K562 (cell line): ENCODE measurements around the gene PLEKHO2. TPM values are rescaled to one million over a fixed set of nuclear protein-coding genes. Genes with fewer than 3 reads are reported as not detected.
A peak's percentile ranks its signal among the peaks of the same experiment; 100 is the strongest.

Source experiments
- BCLAF1 ChIP-seq, 2 experiments: fragments of 450-650 bp in 1 of 2; IDR thresholded peaks; 2 replicates each; pipeline ENCODE4 v1.6.1; 2011 to 2017; ENCODE audit warnings: low read depth in 2 of 2, antibody characterized with exemption in 1 of 2, borderline replicate concordance in 1 of 2, low read length in 1 of 2, mild to moderate bottlenecking in 1 of 2, mixed read lengths in 1 of 2; ENCODE audit not compliant: control insufficient read depth in 1 of 2
- CBX3 ChIP-seq, 2 experiments: IDR thresholded peaks; 1 replicate in 1 of 2; 2 replicates in 1 of 2; pipeline ENCODE4 v1.6.1; 2012; ENCODE audit warnings: inconsistent platforms in 2 of 2, low read length in 2 of 2, borderline replicate concordance in 1 of 2, control low read depth in 1 of 2
- CC2D1A ChIP-seq: fragments of 450-650 bp; IDR thresholded peaks from 2 replicates; pipeline ENCODE4 v1.6.1; 2017; ENCODE audit warnings: mild to moderate bottlenecking
- CCNT2 ChIP-seq: IDR thresholded peaks from 2 replicates; pipeline ENCODE4 v1.6.1; 2011; ENCODE audit warnings: borderline replicate concordance, low read depth, mild to moderate bottlenecking, moderate library complexity, mixed read lengths, low read length; ENCODE audit not compliant: insufficient read length; ENCODE audit errors: extremely low read depth
- CEBPG ChIP-seq, 3 experiments: fragments of 200-800 bp in 1 of 3; sonication (Bioruptor generic) in 1 of 3; sonication (generic) in 1 of 3; formaldehyde crosslinking in 1 of 3; IDR thresholded peaks in 2 of 3; conservative IDR thresholded peaks in 1 of 3; 2 replicates each; pipeline versions ENCODE4 v1.6.1 to v1.8.0; 2016 to 2022; ENCODE audit warnings: missing compliant biosample characterization in 2 of 3, missing genetic modification characterization in 2 of 3, mild to moderate bottlenecking in 1 of 3, missing genetic modification reagents in 1 of 3
- NKRF ChIP-seq: fragments of 450-650 bp; IDR thresholded peaks from 2 replicates; pipeline ENCODE4 v1.6.1; 2016; ENCODE audit warnings: borderline replicate concordance
- PCBP1 ChIP-seq: fragments of 200-400 bp; formaldehyde crosslinking; IDR thresholded peaks from 2 replicates; pipeline ENCODE4 v1.6.1; 2018; ENCODE audit warnings: mild to moderate bottlenecking, low read depth, low read length; ENCODE audit not compliant: poor library complexity, severe bottlenecking
- THRB ChIP-seq: fragments of 450-650 bp; formaldehyde crosslinking; conservative IDR thresholded peaks from 2 replicates; pipeline ENCODE4 v1.4.0; 2022; ENCODE audit warnings: mild to moderate bottlenecking, missing genetic modification characterization
- XRCC5 ChIP-seq: fragments of 200-400 bp; formaldehyde crosslinking; IDR thresholded peaks from 2 replicates; pipeline ENCODE4 v1.6.1; 2017; ENCODE audit warnings: low read depth, mild to moderate bottlenecking, low read length
- ZBTB33 ChIP-seq: sonication (generic); formaldehyde crosslinking; IDR thresholded peaks from 2 replicates; pipeline ENCODE4 v1.8.1; 2023; ENCODE audit warnings: mild to moderate bottlenecking, missing genetic modification reagents
- polyA plus RNA-seq, 8 experiments: library from polyadenylated mRNA; depleted of rRNA in 4 of 8; stranded (reverse) in 5 of 8; unstranded in 3 of 8; fragments of >200 nt; fragmentation: Nextera tagmentation in 2 of 8; fragmentation: Illumina TruSeq in 1 of 8; extraction: Ambion mirVana in 2 of 8; extraction: Trizol in 1 of 8; gene quantifications; 2 replicates each; pipeline versions ENCODE4 v1.2.1 to v1.2.3, GENCODE V29; 2011 to 2014; ENCODE audit warnings: inconsistent platforms in 1 of 8, missing spikeins in 1 of 8
- total RNA-seq, 7 experiments: library from RNA; depleted of rRNA in 6 of 7; stranded (reverse); fragments of >200 nt in 6 of 7; fragmentation: Illumina TruSeq in 2 of 7; extraction: Trizol in 2 of 7; gene quantifications; 2 replicates each; pipeline versions ENCODE4 v1.2.1 to v1.2.3, GENCODE V29; 2011 to 2021; ENCODE audit warnings: low replicate concordance in 1 of 7

PLEKHO2 gene
- total and polyA plus RNA-seq, 9 of the 15 experiments (the other 6 are each of a cell fraction or from before 2014, with no cell fraction given), result 0.24 to 8.8 (median 5.5) TPM

DNA sequence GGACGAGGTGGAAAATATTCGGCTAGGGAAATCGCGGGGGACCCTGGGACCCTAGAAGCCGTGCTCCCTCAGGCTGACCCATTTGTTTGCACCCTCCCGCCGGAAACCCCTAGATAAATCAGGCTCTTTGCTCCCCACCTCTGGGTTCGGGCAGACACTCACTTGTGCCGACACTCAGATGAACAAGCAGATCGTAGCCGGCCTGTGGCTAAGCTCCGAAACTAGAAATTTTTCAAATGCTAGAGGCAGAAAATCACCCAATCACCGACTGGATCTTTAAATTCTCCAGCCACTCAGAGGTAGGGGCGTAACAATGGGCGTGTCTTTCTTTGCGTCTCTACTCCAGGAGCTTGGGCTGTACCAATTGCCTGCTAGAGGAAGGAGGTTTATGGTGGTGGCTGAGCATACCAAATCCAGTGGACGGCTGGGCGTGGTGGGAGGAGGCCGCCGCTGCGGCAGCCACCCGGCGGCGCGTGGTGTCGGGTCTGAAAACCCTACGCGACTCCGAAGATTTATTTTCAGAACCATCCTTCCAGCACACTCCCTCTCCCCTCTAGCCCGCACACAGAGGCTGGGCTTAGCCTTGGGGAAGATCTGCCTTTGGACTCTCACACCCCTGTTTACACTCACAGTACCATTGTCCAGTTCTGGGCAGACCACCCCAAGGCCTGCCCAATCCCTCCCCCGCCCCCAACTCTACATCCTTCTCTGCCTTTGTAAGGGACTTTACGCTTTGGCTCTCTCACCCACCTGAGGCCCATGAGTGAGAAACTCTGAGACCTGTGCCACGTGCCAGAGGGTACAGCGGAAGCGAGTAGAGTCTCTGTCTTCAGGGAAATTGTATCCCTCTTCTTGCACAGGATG is 16.1 kb upstream of the PLEKHO2 start, which contains the start of gene PIF1 (continued):
- TF ChIP-seq CBX3 (IDR thresholded peaks at IDR 0.05; ENCODE audit: borderline replicate concordance in 1 of 2, low read length in 2 of 2) (peak in 1 of 2 experiments; percentile 82; a peak in 2 of 3 replicates), BCLAF1 (IDR thresholded peaks at IDR 0.05; ENCODE audit: borderline replicate concordance in 1 of 2, control insufficient read depth in 1 of 2, low read depth in 2 of 2, low read length in 1 of 2) (peak in 1 of 2 experiments; percentile 85; a peak in 1 of 4 replicates), PCBP1 (no peak), XRCC5 (no peak), ZBTB33 (CRISPR knock-in tag) (peak; percentile 54), CCNT2 (peak; percentile 55), THRB (0 out of 2 replicates have a peak, but pooled peaks have one; percentile 23), NKRF (peak; percentile 56; the same call in 1 of the 2 replicates), CEBPG (CRISPR knock-in tag; IDR thresholded peaks at IDR 0.05) (no peak), CEBPG (tag; conservative IDR thresholded peaks at IDR 0.05 in 1 of 2, IDR thresholded peaks at IDR 0.05 in 1 of 2) (no peak), CC2D1A (peak; percentile 89)
